ENCODE measurements around the gene ZFPL1. TPM values are rescaled to one million over a fixed set of nuclear protein-coding genes. Genes with fewer than 3 reads are reported as not detected.
A peak's percentile ranks its signal among the peaks of the same experiment; 100 is the strongest.

ZFPL1 gene
- total and polyA plus RNA-seq, 9 of the 15 experiments (the other 6 are each of a cell fraction or from before 2014, with no cell fraction given) = 3.7 to 37.5 (median 22.7) TPM

- TF ChIP-seq ZNF407 (IDR thresholded peaks at IDR 0.05; ENCODE audit: low read depth) (no peak), ZC3H8 (IDR thresholded peaks at IDR 0.05) (no peak), CTCFL (IDR thresholded peaks at IDR 0.05; ENCODE audit: borderline replicate concordance, insufficient read depth, low read depth, low read length, poor library complexity, severe bottlenecking) (no peak), SP1 (CRISPR knock-in tag; IDR thresholded peaks at IDR 0.05) (peak; percentile 58; the same call in 1 of the 2 replicates), ZNF318 (IDR thresholded peaks at IDR 0.05; ENCODE audit: borderline replicate concordance in 1 of 2, low read depth in 1 of 2) (no peak), RBFOX2 (IDR thresholded peaks at IDR 0.05; ENCODE audit: low read depth, low read length) (no peak), NFIX (CRISPR knock-in tag; IDR thresholded peaks at IDR 0.05; ENCODE audit: low read depth) (no peak), NCOR1 (IDR thresholded peaks at IDR 0.05) (no peak)
Observed at GRCh38 chr11:65134952-65135632, 51.1 kb downstream of the ZFPL1 start (continued).

All from K562 (cell line).